Mesenchymal stem cell (in vitro differentiated cells and primary cell): ENCODE data around the gene CEPT1.
A peak's percentile ranks its signal among the peaks of the same experiment; 100 is the strongest.
"Not testable (repeated sequence)": the region's sequence is repeated elsewhere in the genome, so short reads cannot be mapped to it uniquely, and the experiment has no call there.

Experiments used
- DNase-seq: peaks from one replicate; pipeline ENCODE4 v3.0.0-alpha.2; 2013
- H2AFZ ChIP-seq: one replicate; pipeline ENCODE4 v1.6.1; 2013; ENCODE audit warnings: low read depth, mild to moderate bottlenecking, control low read depth, inconsistent platforms, low read length, moderate library complexity
- H2AK5ac ChIP-seq: 2 replicates; pipeline ENCODE4 v1.6.1; 2013; ENCODE audit warnings: low read length, moderate library complexity, mild to moderate bottlenecking, inconsistent platforms; ENCODE audit not compliant: severe bottlenecking
- H2BK120ac ChIP-seq: one replicate; pipeline ENCODE4 v1.6.1; 2013; ENCODE audit warnings: low read depth, mild to moderate bottlenecking, inconsistent platforms, low read length, moderate library complexity
- H2BK12ac ChIP-seq, 2 experiments: one replicate each; pipeline ENCODE4 v1.6.1; 2013; ENCODE audit warnings: inconsistent platforms in 2 of 2, low read length in 2 of 2, mild to moderate bottlenecking in 2 of 2, moderate library complexity in 2 of 2, control low read depth in 1 of 2
- H2BK15ac ChIP-seq: one replicate; pipeline ENCODE4 v1.6.1; 2013; ENCODE audit warnings: mild to moderate bottlenecking, low read depth, inconsistent platforms; ENCODE audit not compliant: poor library complexity, severe bottlenecking
- H2BK5ac ChIP-seq: 2 replicates; pipeline ENCODE4 v1.6.1; 2013; ENCODE audit warnings: low read depth, mild to moderate bottlenecking, low read length, control low read depth, inconsistent platforms; ENCODE audit not compliant: poor library complexity, severe bottlenecking
- H3K14ac ChIP-seq, 2 experiments: one replicate each; pipeline ENCODE4 v1.6.1; 2013; ENCODE audit warnings: inconsistent platforms in 2 of 2, low read length in 2 of 2, control low read depth in 1 of 2, mild to moderate bottlenecking in 1 of 2, moderate library complexity in 1 of 2
- H3K18ac ChIP-seq, 2 experiments: one replicate each; pipeline ENCODE4 v1.6.1; 2013; ENCODE audit warnings: inconsistent platforms in 2 of 2, low read length in 2 of 2, control low read depth in 1 of 2, low read depth in 1 of 2, mild to moderate bottlenecking in 1 of 2
- H3K23ac ChIP-seq, 2 experiments: one replicate each; pipeline ENCODE4 v1.6.1; 2013; ENCODE audit warnings: inconsistent platforms in 2 of 2, low read length in 2 of 2, mild to moderate bottlenecking in 2 of 2, moderate library complexity in 2 of 2, control low read depth in 1 of 2
- H3K27ac ChIP-seq: 2 replicates; pipeline ENCODE4 v1.5.1; 2013; ENCODE audit warnings: mild to moderate bottlenecking, moderate library complexity, low read length, control low read depth, inconsistent platforms; ENCODE audit not compliant: poor library complexity, severe bottlenecking
- H3K27me3 ChIP-seq, 2 experiments: 2 replicates each; pipeline versions ENCODE4 v1.6.1 to v1.7.0; 2013; ENCODE audit warnings: low read length in 2 of 2, mild to moderate bottlenecking in 2 of 2, moderate library complexity in 2 of 2, control low read depth in 1 of 2, inconsistent platforms in 1 of 2; ENCODE audit not compliant: control insufficient read depth in 1 of 2, insufficient read depth in 1 of 2
- H3K36me3 ChIP-seq, 2 experiments: 2 replicates each; pipeline versions ENCODE4 v1.6.1 to v1.7.0; 2013; ENCODE audit warnings: low read length in 2 of 2, control low read depth in 1 of 2, inconsistent platforms in 1 of 2, low read depth in 1 of 2, mild to moderate bottlenecking in 1 of 2; ENCODE audit not compliant: insufficient read depth in 2 of 2, control insufficient read depth in 1 of 2
- H3K4ac ChIP-seq, 2 experiments: one replicate each; pipeline ENCODE4 v1.6.1; 2013; ENCODE audit warnings: inconsistent platforms in 2 of 2, low read length in 2 of 2, mild to moderate bottlenecking in 2 of 2, moderate library complexity in 2 of 2, control low read depth in 1 of 2, low read depth in 1 of 2
- H3K4me1 ChIP-seq: 2 replicates; pipeline ENCODE4 v1.6.1; 2013; ENCODE audit warnings: low read depth, low read length, control low read depth; ENCODE audit not compliant: control insufficient read depth, insufficient read depth
- H3K4me2 ChIP-seq: 2 replicates; pipeline ENCODE4 v1.6.1; 2013; ENCODE audit warnings: low read length, mild to moderate bottlenecking, inconsistent platforms; ENCODE audit not compliant: poor library complexity, severe bottlenecking
- H3K4me3 ChIP-seq, 2 experiments: 2 replicates each; pipeline versions ENCODE4 v1.5.1 to v1.7.0; 2013; ENCODE audit warnings: low read length in 2 of 2, mild to moderate bottlenecking in 2 of 2, control low read depth in 1 of 2, low read depth in 1 of 2; ENCODE audit not compliant: insufficient read depth in 1 of 2
- H3K79me1 ChIP-seq: replicated peaks from 2 replicates; pipeline ENCODE4 v1.6.1; 2013; ENCODE audit warnings: mild to moderate bottlenecking, control low read depth, low read length, inconsistent platforms; ENCODE audit not compliant: poor library complexity, severe bottlenecking
- H3K9ac ChIP-seq: 2 replicates; pipeline ENCODE4 v1.7.0; 2013; ENCODE audit warnings: mild to moderate bottlenecking, low read length, moderate library complexity
- H3K9me3 ChIP-seq: 2 replicates; pipeline ENCODE4 v1.7.0; 2013; ENCODE audit warnings: mild to moderate bottlenecking, low read length; ENCODE audit not compliant: control insufficient read depth
- H4K8ac ChIP-seq: one replicate; pipeline ENCODE4 v1.6.1; 2013; ENCODE audit warnings: inconsistent platforms, mild to moderate bottlenecking, low read length, moderate library complexity
- H4K91ac ChIP-seq: one replicate; pipeline ENCODE4 v1.6.1; 2013; ENCODE audit warnings: mild to moderate bottlenecking, low read length, inconsistent platforms
- WGBS: methylation state at CpG from one replicate; pipeline ENCODE4 v1.1.7; 2013; ENCODE audit warnings: mixed read lengths; 5-methylcytosine and 5-hydroxymethylcytosine counted together

Gene CEPT1

DNA sequence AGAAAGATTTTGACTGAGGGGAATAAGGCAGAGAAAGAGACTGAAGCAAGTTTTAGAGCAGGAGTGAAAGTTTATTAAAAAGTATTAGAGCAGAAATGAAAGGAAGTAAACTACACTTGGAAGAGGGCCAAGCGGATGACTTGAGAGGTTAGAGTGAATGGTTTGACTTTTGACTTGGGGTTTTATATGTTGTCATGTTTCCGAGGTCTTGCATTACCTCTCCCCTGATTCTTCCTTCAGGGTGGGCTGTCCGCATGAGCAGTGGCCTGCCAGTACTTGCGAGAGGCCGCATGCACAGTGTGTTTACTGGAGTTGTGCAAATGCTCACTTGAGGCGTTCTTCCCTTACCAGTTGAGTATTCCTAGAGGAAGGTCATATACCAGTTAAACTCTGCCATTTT is 73.4 kb downstream of the CEPT1 start:
- Histone ChIP-seq H2BK12ac (no peak overlapping the region), H4K91ac (no peak overlapping the region), H3K4me1 (peaks cover 2% of the 10 kb centered on the region), H2BK5ac (no peak overlapping the region), H3K14ac (no peak overlapping the region), H3K36me3 (peaks cover 0 to 4% of the 10 kb centered on the region in 2 experiments), H3K79me1 (no peaks in the 10 kb centered on the region), H4K8ac (no peak overlapping the region), H2BK120ac (no peak overlapping the region), H3K27ac (no peak overlapping the region), H2AFZ (no peak overlapping the region), H2BK15ac (no peak overlapping the region), H3K4ac (no peak overlapping the region), H3K4me2 (no peak overlapping the region), H3K18ac (no peak overlapping the region), H3K27me3 (peaks cover 3 to 15% of the 10 kb centered on the region in 2 experiments), H3K9ac (no peak overlapping the region), H3K9me3 (no peaks in the 10 kb centered on the region), H2AK5ac (no peak overlapping the region), H3K4me3 (no peak overlapping the region), H3K23ac (no peak overlapping the region)
- 90% methylated on average over 6 of the region's 6 CpGs for WGBS
- no peak for DNase-seq

GRCh38 chr1:111214074-111214801 is 74.2 kb downstream of the CEPT1 start:
- Histone ChIP-seq H2AK5ac (no peak overlapping the region), H3K9me3 (no peaks in the 10 kb centered on the region), H3K27ac (no peak overlapping the region), H3K79me1 (no peaks in the 10 kb centered on the region), H3K4me1 (peaks cover 2% of the 10 kb centered on the region), H3K27me3 (peaks cover 0 to 10% of the 10 kb centered on the region in 2 experiments), H3K23ac (no peak overlapping the region), H3K4me3 (no peak overlapping the region), H4K91ac (no peak overlapping the region), H2BK15ac (no peak overlapping the region), H3K14ac (no peak overlapping the region), H3K36me3 (peaks cover 0 to 4% of the 10 kb centered on the region in 2 experiments), H2BK120ac (no peak overlapping the region), H2AFZ (no peak overlapping the region), H2BK12ac (peak overlapping the region in 1 of 2 experiments; percentile 66), H3K4me2 (no peak overlapping the region), H3K18ac (no peak overlapping the region), H3K9ac (no peak overlapping the region), H3K4ac (no peak overlapping the region), H4K8ac (peak overlapping the region; percentile 40), H2BK5ac (no peak overlapping the region)
- DNase-seq, result no peak
- 86% methylated on average over 6 of the region's 6 CpGs for WGBS

DNA sequence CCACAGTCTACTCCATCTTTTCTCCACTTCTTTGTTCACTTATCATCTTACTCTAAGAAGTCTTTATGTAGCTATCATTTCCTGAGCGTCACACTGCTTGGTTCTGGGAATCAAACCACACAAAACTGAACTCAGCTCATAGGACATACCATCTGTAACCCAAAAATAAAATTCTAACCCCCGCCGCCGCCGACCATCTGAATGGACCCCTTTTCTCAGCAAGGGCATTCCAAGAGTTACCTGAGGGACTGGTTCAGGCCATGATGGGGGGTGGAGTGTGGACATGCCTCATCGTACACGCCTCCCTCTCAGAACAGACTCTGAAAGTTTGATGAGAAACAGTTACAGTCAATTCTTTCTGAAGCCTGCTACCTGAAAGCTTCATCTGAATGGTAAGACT is 74.9 kb downstream of the CEPT1 start:
- WGBS, result 95% methylated on average over 7 of the region's 7 CpGs
- Histone ChIP-seq H2BK120ac (peak overlapping the region; percentile 77), H3K4ac (no peak overlapping the region), H3K27ac (no peak overlapping the region), H4K8ac (no peak overlapping the region), H3K27me3 (peaks cover 0 to 15% of the 10 kb centered on the region in 2 experiments), H2AFZ (no peak overlapping the region), H3K14ac (no peak overlapping the region), H3K4me1 (peaks cover 2% of the 10 kb centered on the region), H3K9me3 (no peaks in the 10 kb centered on the region), H4K91ac (peak overlapping the region; percentile 50), H2BK15ac (no peak overlapping the region), H3K9ac (no peak overlapping the region), H2BK5ac (no peak overlapping the region), H3K23ac (no peak overlapping the region), H3K4me2 (no peak overlapping the region), H3K4me3 (no peak overlapping the region), H3K79me1 (no peaks in the 10 kb centered on the region), H3K18ac (peak overlapping the region in 1 of 2 experiments; percentile 14), H3K36me3 (peaks cover 0 to 4% of the 10 kb centered on the region in 2 experiments), H2AK5ac (no peak overlapping the region), H2BK12ac (no peak overlapping the region)
- no peak for DNase-seq

DNA sequence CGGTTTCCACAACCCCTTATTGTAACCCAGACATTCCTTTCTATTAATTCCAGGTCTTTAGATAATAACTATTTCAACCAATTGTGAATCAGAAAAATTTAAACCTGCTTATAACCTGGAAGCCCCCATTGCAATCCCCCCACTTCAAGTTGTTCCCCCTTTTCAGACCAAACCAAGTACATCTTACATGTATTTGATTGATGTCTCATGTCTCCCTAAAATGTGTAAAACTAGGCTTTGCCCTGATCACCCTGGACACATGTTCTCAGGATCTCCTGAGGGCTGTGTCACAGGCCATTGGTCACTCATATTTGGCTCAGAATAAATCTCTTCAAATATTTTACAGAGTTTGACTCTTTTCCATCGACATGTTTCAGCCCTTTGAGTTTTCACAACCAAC is 75.3 kb downstream of the CEPT1 start:
- H3K4me3 ChIP-seq, H3K18ac ChIP-seq, H2BK5ac ChIP-seq, H4K91ac ChIP-seq, H3K9ac ChIP-seq, DNase-seq, H3K23ac ChIP-seq, H3K79me1 ChIP-seq, H3K36me3 ChIP-seq, H2BK15ac ChIP-seq, H3K27ac ChIP-seq, H2BK120ac ChIP-seq, H3K14ac ChIP-seq, H2AK5ac ChIP-seq, H2BK12ac ChIP-seq, H3K4me1 ChIP-seq, H3K9me3 ChIP-seq, H4K8ac ChIP-seq, H3K4me2 ChIP-seq, H3K4ac ChIP-seq, H2AFZ ChIP-seq: not testable (repeated sequence)
- peaks cover 0 to 14% of the 10 kb centered on the region in 2 experiments for H3K27me3 ChIP-seq
- WGBS, result 90% methylated on average over 1 of the region's 2 CpGs
